ENCODE results near the gene WDR77. TPM values are rescaled to one million over a fixed set of nuclear protein-coding genes. Genes with fewer than 3 reads are reported as not detected.
A peak's percentile ranks its signal among the peaks of the same experiment; 100 is the strongest.

The WDR77 gene
- total and polyA plus RNA-seq, 2 of the 13 experiments (the other 11 are each of a cell fraction or from before 2014, with no cell fraction given), result 90.6 to 108 TPM

DNA sequence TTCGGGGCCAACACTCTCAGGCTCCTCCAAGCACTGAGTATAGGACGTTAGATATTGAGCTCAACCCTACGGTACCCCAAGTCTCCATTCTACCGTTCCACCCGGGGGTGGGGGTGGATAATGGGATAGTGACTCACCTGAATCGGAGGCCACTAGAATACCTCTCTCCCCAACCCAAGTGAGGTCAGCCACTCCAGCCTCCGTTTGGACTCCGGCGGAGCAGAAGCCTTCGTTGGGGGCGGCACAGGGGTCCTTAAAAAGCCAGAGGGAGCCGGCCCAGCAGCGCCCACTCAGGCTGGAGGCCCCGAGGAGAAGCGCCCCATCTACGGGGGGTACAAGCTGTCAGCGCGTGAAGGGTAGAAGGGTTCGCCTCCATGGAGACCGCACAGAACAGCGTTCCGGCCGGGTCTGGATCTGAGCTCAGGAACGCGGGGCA lies 556 bp downstream of the WDR77 start (continued):
- TF ChIP-seq, protein P1, sequence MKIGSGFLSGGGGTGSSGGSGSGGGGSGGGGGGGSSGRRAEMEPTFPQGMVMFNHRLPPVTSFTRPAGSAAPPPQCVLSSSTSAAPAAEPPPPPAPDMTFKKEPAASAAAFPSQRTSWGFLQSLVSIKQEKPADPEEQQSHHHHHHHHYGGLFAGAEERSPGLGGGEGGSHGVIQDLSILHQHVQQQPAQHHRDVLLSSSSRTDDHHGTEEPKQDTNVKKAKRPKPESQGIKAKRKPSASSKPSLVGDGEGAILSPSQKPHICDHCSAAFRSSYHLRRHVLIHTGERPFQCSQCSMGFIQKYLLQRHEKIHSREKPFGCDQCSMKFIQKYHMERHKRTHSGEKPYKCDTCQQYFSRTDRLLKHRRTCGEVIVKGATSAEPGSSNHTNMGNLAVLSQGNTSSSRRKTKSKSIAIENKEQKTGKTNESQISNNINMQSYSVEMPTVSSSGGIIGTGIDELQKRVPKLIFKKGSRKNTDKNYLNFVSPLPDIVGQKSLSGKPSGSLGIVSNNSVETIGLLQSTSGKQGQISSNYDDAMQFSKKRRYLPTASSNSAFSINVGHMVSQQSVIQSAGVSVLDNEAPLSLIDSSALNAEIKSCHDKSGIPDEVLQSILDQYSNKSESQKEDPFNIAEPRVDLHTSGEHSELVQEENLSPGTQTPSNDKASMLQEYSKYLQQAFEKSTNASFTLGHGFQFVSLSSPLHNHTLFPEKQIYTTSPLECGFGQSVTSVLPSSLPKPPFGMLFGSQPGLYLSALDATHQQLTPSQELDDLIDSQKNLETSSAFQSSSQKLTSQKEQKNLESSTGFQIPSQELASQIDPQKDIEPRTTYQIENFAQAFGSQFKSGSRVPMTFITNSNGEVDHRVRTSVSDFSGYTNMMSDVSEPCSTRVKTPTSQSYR (CRISPR knock-in tag; IDR thresholded peaks at IDR 0.05; ENCODE audit: borderline replicate concordance), result no peak
- TF ChIP-seq FLYWCH1 (CRISPR knock-in tag; IDR thresholded peaks at IDR 0.05) (no peak), ZNF430 (CRISPR knock-in tag; IDR thresholded peaks at IDR 0.05) (peak; percentile 6; the same call in 1 of the 2 replicates), MIXL1 (CRISPR knock-in tag; IDR thresholded peaks at IDR 0.05) (no peak), NFYB (CRISPR knock-in tag; IDR thresholded peaks at IDR 0.05) (no peak), BORCS8-MEF2B (CRISPR knock-in tag; IDR thresholded peaks at IDR 0.05) (0 out of 2 replicates have a peak, but pooled peaks have one; percentile 32), ZSCAN31 (CRISPR knock-in tag; IDR thresholded peaks at IDR 0.05; ENCODE audit: low read depth) (0 out of 2 replicates have a peak, but pooled peaks have one; percentile 31), CBFB (CRISPR knock-in tag; IDR thresholded peaks at IDR 0.05) (no peak), HOXA7 (CRISPR knock-in tag; IDR thresholded peaks at IDR 0.05) (no peak), TOE1 (CRISPR knock-in tag; IDR thresholded peaks at IDR 0.05) (no peak), ZNF468 (CRISPR knock-in tag; IDR thresholded peaks at IDR 0.05) (no peak), MAZ (IDR thresholded peaks at IDR 0.05; ENCODE audit: borderline replicate concordance, low read depth, low read length) (no peak), MAZ (CRISPR knock-in tag; IDR thresholded peaks at IDR 0.05; ENCODE audit: low read depth) (peak; percentile 19; the same call in 1 of the 2 replicates), PHF8 (CRISPR knock-in tag; IDR thresholded peaks at IDR 0.05) (no peak; the same call in 1 of the 2 replicates), MEF2D (CRISPR knock-in tag; IDR thresholded peaks at IDR 0.05) (0 out of 2 replicates have a peak, but pooled peaks have one; percentile 3), ZNF891 (CRISPR knock-in tag; IDR thresholded peaks at IDR 0.05) (peak; percentile 74; the same call in 1 of the 2 replicates), AGO2 (optimal IDR thresholded peaks at IDR 0.05; ENCODE audit: low read depth, low read length) (peak; percentile 63), NRL (CRISPR knock-in tag; IDR thresholded peaks at IDR 0.05; ENCODE audit: borderline replicate concordance) (peak; percentile 67; the same call in 1 of the 2 replicates)
- TF ChIP-seq, protein P2, sequence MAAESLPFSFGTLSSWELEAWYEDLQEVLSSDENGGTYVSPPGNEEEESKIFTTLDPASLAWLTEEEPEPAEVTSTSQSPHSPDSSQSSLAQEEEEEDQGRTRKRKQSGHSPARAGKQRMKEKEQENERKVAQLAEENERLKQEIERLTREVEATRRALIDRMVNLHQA (CRISPR knock-in tag; IDR thresholded peaks at IDR 0.05), result no peak
- TF ChIP-seq, protein P3, sequence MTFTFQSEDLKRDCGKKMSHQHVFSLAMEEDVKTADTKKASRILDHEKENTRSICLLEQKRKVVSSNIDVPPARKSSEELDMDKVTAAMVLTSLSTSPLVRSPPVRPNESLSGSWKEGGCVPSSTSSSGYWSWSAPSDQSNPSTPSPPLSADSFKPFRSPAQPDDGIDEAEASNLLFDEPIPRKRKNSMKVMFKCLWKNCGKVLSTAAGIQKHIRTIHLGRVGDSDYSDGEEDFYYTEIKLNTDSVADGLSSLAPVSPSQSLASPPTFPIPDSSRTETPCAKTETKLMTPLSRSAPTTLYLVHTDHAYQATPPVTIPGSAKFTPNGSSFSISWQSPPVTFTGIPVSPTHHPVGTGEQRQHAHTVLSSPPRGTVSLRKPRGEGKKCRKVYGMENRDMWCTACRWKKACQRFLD (CRISPR knock-in tag; IDR thresholded peaks at IDR 0.05; ENCODE audit: borderline replicate concordance), result no peak
- TF ChIP-seq, protein P4, sequence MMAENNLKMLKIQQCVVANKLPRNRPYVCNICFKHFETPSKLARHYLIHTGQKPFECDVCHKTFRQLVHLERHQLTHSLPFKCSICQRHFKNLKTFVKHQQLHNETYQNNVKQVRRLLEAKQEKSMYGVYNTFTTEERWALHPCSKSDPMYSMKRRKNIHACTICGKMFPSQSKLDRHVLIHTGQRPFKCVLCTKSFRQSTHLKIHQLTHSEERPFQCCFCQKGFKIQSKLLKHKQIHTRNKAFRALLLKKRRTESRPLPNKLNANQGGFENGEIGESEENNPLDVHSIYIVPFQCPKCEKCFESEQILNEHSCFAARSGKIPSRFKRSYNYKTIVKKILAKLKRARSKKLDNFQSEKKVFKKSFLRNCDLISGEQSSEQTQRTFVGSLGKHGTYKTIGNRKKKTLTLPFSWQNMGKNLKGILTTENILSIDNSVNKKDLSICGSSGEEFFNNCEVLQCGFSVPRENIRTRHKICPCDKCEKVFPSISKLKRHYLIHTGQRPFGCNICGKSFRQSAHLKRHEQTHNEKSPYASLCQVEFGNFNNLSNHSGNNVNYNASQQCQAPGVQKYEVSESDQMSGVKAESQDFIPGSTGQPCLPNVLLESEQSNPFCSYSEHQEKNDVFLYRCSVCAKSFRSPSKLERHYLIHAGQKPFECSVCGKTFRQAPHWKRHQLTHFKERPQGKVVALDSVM (CRISPR knock-in tag; IDR thresholded peaks at IDR 0.05), result peak; percentile 27; the same call in 1 of the 2 replicates
- TF ChIP-seq, protein P5, sequence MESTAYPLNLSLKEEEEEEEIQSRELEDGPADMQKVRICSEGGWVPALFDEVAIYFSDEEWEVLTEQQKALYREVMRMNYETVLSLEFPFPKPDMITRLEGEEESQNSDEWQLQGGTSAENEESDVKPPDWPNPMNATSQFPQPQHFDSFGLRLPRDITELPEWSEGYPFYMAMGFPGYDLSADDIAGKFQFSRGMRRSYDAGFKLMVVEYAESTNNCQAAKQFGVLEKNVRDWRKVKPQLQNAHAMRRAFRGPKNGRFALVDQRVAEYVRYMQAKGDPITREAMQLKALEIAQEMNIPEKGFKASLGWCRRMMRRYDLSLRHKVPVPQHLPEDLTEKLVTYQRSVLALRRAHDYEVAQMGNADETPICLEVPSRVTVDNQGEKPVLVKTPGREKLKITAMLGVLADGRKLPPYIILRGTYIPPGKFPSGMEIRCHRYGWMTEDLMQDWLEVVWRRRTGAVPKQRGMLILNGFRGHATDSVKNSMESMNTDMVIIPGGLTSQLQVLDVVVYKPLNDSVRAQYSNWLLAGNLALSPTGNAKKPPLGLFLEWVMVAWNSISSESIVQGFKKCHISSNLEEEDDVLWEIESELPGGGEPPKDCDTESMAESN (CRISPR knock-in tag; conservative IDR thresholded peaks at IDR 0.05), result 0 out of 2 replicates have a peak, but pooled peaks have one; percentile 12

All from HepG2 (cell line).